Liver (tissue), 3 donors: ENCODE results near the gene KIAA0586.

Experiments
- ATF3 ChIP-seq: IDR thresholded peaks from 2 replicates; pipeline ENCODE4 v1.6.1; 2016; ENCODE audit warnings: antibody characterized with exemption
- CTCF ChIP-seq: fragments of 150-350 bp; IDR thresholded peaks from 2 replicates; pipeline ENCODE4 v1.5.1; 2017; ENCODE audit warnings: improper control_type of control experiment, low read depth, low read length; ENCODE audit not compliant: missing input control
- EGR1 ChIP-seq, 2 donors: IDR thresholded peaks; 2 replicates each; pipeline ENCODE4 v1.6.1; 2016 to 2018; ENCODE audit warnings: antibody characterized with exemption in 2 of 2, low read depth in 2 of 2
- GABPA ChIP-seq, 2 donors: IDR thresholded peaks in 1 of 2; conservative IDR thresholded peaks in 1 of 2; 2 replicates each; pipeline ENCODE4 v1.6.1; 2016; ENCODE audit warnings: antibody characterized with exemption in 2 of 2, mild to moderate bottlenecking in 1 of 2, moderate library complexity in 1 of 2
- HNF4A ChIP-seq, 2 donors: conservative IDR thresholded peaks; 2 replicates each; pipeline ENCODE4 v1.6.1; 2016; ENCODE audit warnings: antibody characterized with exemption in 2 of 2, mild to moderate bottlenecking in 2 of 2
- JUND ChIP-seq, 2 donors: IDR thresholded peaks; 2 replicates each; pipeline ENCODE4 v1.6.1; 2016; ENCODE audit warnings: antibody characterized with exemption in 2 of 2
- RAD21 ChIP-seq, 2 donors: IDR thresholded peaks; 2 replicates each; pipeline ENCODE4 v1.6.1; 2016; ENCODE audit warnings: antibody characterized with exemption in 2 of 2, mild to moderate bottlenecking in 2 of 2
- REST ChIP-seq: IDR thresholded peaks from 2 replicates; pipeline ENCODE4 v1.6.1; 2016; ENCODE audit warnings: antibody characterized with exemption, mild to moderate bottlenecking
- RXRA ChIP-seq, 2 donors: IDR thresholded peaks; 2 replicates each; pipeline ENCODE4 v1.6.1; 2017 to 2018; ENCODE audit warnings: antibody characterized with exemption in 2 of 2, mild to moderate bottlenecking in 1 of 2
- SP1 ChIP-seq: IDR thresholded peaks from 2 replicates; pipeline ENCODE4 v1.6.1; 2018; ENCODE audit warnings: antibody characterized with exemption, mild to moderate bottlenecking
- TAF1 ChIP-seq: conservative IDR thresholded peaks from 2 replicates; pipeline ENCODE4 v1.6.1; 2016; ENCODE audit warnings: antibody characterized with exemption, mild to moderate bottlenecking
- YY1 ChIP-seq: IDR thresholded peaks from 2 replicates; pipeline ENCODE4 v1.6.1; 2016; ENCODE audit warnings: antibody characterized with exemption, mild to moderate bottlenecking
- ZBTB33 ChIP-seq: IDR thresholded peaks from 2 replicates; pipeline ENCODE4 v1.6.1; 2016; ENCODE audit warnings: antibody characterized with exemption
- TF ChIP-seq, protein P1 (sequence below): IDR thresholded peaks from 2 replicates; pipeline ENCODE4 v1.6.1; 2016; ENCODE audit warnings: antibody characterized with exemption
- donor health status: healthy.
- donor health status: healthy.

- TF ChIP-seq, protein P1, sequence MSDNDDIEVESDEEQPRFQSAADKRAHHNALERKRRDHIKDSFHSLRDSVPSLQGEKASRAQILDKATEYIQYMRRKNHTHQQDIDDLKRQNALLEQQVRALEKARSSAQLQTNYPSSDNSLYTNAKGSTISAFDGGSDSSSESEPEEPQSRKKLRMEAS = no peak
- TF ChIP-seq CTCF (no peak), JUND (IDR thresholded peaks at IDR 0.05) (no peak), RAD21 (IDR thresholded peaks at IDR 0.05) (no peak), YY1 (no peak), SP1 (no peak), ZBTB33 (no peak), REST (no peak), ATF3 (no peak), GABPA (IDR thresholded peaks at IDR 0.05 in 1 of 2, conservative IDR thresholded peaks at IDR 0.05 in 1 of 2) (no peak), TAF1 (no peak), EGR1 (IDR thresholded peaks at IDR 0.05; ENCODE audit: low read depth in 2 of 2) (no peak), HNF4A (conservative IDR thresholded peaks at IDR 0.05) (no peak), RXRA (IDR thresholded peaks at IDR 0.05) (no peak)
Measured at GRCh38 chr14:58460772-58461171, 33.3 kb downstream of the KIAA0586 start.
